HepG2 (cell line): Measurements from ENCODE around the gene PRR30. TPM values are rescaled to one million over a fixed set of nuclear protein-coding genes. Genes with fewer than 3 reads are reported as not detected.
"Not testable (repeated sequence)": the region's sequence is repeated elsewhere in the genome, so short reads cannot be mapped to it uniquely, and the experiment has no call there.

Experiments used
- ATAC-seq: fragments of 200-7000 bp; cut with Tn5 transposase; 3 replicates; pipeline ENCODE4 v1.9.1; 2020; ENCODE audit warnings: mild to moderate bottlenecking, moderate library complexity
- BruUV-seq: library from RNA; stranded (reverse); fragments of 400-500 nt; replicated peaks from 2 replicates; lab custom pipeline; 2021; lab: Mats Ljungman, UMichigan
- CTCF ChIA-PET: fragments of 300-600 bp; formaldehyde crosslinking; extraction: SDS; loops from one replicate; lab custom pipeline; 2021; ENCODE audit warnings: low total read pairs, inconsistent platforms, low intra/inter-chr PET ratio; lab: Yijun Ruan, JAX
- POLR2A ChIA-PET: fragments of 350-600 bp; sonication (Branson Sonifier 250); formaldehyde crosslinking; loops from one replicate; lab custom pipeline; 2020; ENCODE audit warnings: antibody characterized with exemption, inconsistent platforms; lab: Yijun Ruan, JAX
- DNase-seq: peaks from one replicate; pipeline ENCODE4 v3.0.0-alpha.2; 2015; ENCODE audit warnings: low spot score
- FAIRE-seq: peaks from 3 replicates; lab custom pipeline; 2011; peaks lifted over from hg19 to GRCh38; lab: Jason Lieb, UNC
- H2AFZ ChIP-seq: one replicate; pipeline ENCODE4 v1.6.1; 2011; ENCODE audit warnings: low read length, inconsistent platforms
- H3K27ac ChIP-seq: fragments of 300-600 bp; 3 replicates; pipeline ENCODE4 v1.8.0; 2011; ENCODE audit warnings: mixed run types, mild to moderate bottlenecking, mixed read lengths, low read length, inconsistent platforms; ENCODE audit not compliant: insufficient read depth; ENCODE audit errors: extremely low read length
- H3K27me3 ChIP-seq, 2 experiments: fragments of 200-600 bp in 1 of 2; 2 replicates in 1 of 2; 3 replicates in 1 of 2; pipeline versions ENCODE4 v1.6.0 to v1.8.0; 2011; ENCODE audit warnings: low read length in 2 of 2, mild to moderate bottlenecking in 2 of 2, moderate library complexity in 2 of 2, inconsistent platforms in 1 of 2; ENCODE audit not compliant: insufficient read depth in 2 of 2, control insufficient read depth in 1 of 2
- H3K36me3 ChIP-seq, 2 experiments: fragments of 200-600 bp in 1 of 2; replicated peaks in 1 of 2; 2 replicates in 1 of 2; 3 replicates in 1 of 2; pipeline versions ENCODE4 v1.5.1 to v1.8.0; 2011; ENCODE audit warnings: low read length in 2 of 2, inconsistent platforms in 1 of 2; ENCODE audit not compliant: insufficient read depth in 2 of 2, control insufficient read depth in 1 of 2
- H3K4me1 ChIP-seq: 2 replicates; pipeline ENCODE4 v1.5.1; 2012; ENCODE audit warnings: low read length, inconsistent platforms; ENCODE audit not compliant: insufficient read depth
- H3K4me2 ChIP-seq: 2 replicates; pipeline ENCODE4 v1.6.0; 2011; ENCODE audit warnings: low read depth, low read length, inconsistent platforms
- H3K4me3 ChIP-seq, 3 experiments: fragments of 200-600 bp in 1 of 3; sonication (generic), shearing (Covaris generic) in 1 of 3; replicated peaks in 1 of 3; 2 replicates each; pipeline ENCODE4 v1.5.1; 2011 to 2016; ENCODE audit warnings: low read length in 3 of 3, inconsistent platforms in 2 of 3, low read depth in 2 of 3, mild to moderate bottlenecking in 2 of 3, control low read depth in 1 of 3, mixed read lengths in 1 of 3; ENCODE audit not compliant: insufficient read depth in 1 of 3
- H3K79me2 ChIP-seq: one replicate; pipeline ENCODE4 v1.6.1; 2011; ENCODE audit warnings: low read length, inconsistent platforms; ENCODE audit not compliant: insufficient read depth
- H3K9ac ChIP-seq: 2 replicates; pipeline ENCODE4 v1.6.0; 2011; ENCODE audit warnings: mild to moderate bottlenecking, low read depth, low read length, inconsistent platforms; ENCODE audit not compliant: insufficient read depth
- H3K9me3 ChIP-seq: 2 replicates; pipeline ENCODE4 v1.5.1; 2012; ENCODE audit warnings: mild to moderate bottlenecking, low read length
- H4K20me1 ChIP-seq: 2 replicates; pipeline ENCODE4 v1.6.0; 2011; ENCODE audit warnings: inconsistent platforms, mild to moderate bottlenecking, low read length, moderate library complexity; ENCODE audit not compliant: insufficient read depth
- ZNF687 ChIP-seq: sonication (generic); formaldehyde crosslinking; IDR thresholded peaks from 2 replicates; pipeline ENCODE4 v1.5.1; 2020; ENCODE audit warnings: mild to moderate bottlenecking, missing genetic modification reagents, moderate library complexity
- WGBS: methylation state at CpG from one replicate; pipeline ENCODE4 v1.1.6; 2017; ENCODE audit warnings: low lambda C conversion rate; 5-methylcytosine and 5-hydroxymethylcytosine counted together
- in situ Hi-C: cut with HindIII; loops from 2 replicates; pipeline ENCODE4 v1.10.0; 2017; ENCODE audit warnings: low pct_unique_long_range_greater_than_20kb; ENCODE audit not compliant: extremely low pct_ligation_motif_present
- intact Hi-C: fragments of 100-400 bp; cut with micrococcal nuclease; formaldehyde crosslinking; loops from one replicate; pipeline ENCODE4 v1.10.0; 2022; ENCODE audit not compliant: unreplicated experiment
- polyA plus RNA-seq, 8 experiments: library from polyadenylated mRNA; depleted of rRNA in 3 of 8; stranded (reverse) in 7 of 8; unstranded in 1 of 8; fragments of >200 nt; fragmentation: Illumina TruSeq in 4 of 8; extraction: Trizol in 4 of 8; gene quantifications; 2 replicates each; pipeline versions ENCODE4 v1.2.1 to v1.2.3, GENCODE V29; 2011 to 2016; ENCODE audit warnings: low read depth in 4 of 8, missing spikeins in 1 of 8, mixed read lengths in 1 of 8; ENCODE audit not compliant: insufficient read depth in 1 of 8
- total RNA-seq, 5 experiments: library from RNA; depleted of rRNA; stranded (reverse); fragments of >200 nt; fragmentation: Illumina TruSeq; extraction: Trizol; gene quantifications; 2 replicates each; pipeline ENCODE4 v1.2.3, GENCODE V29; 2016; ENCODE audit warnings: low read depth in 1 of 5

The PRR30 gene
- total and polyA plus RNA-seq, 2 of the 13 experiments (the other 11 are each of a cell fraction or from before 2014, with no cell fraction given), result not detected

DNA sequence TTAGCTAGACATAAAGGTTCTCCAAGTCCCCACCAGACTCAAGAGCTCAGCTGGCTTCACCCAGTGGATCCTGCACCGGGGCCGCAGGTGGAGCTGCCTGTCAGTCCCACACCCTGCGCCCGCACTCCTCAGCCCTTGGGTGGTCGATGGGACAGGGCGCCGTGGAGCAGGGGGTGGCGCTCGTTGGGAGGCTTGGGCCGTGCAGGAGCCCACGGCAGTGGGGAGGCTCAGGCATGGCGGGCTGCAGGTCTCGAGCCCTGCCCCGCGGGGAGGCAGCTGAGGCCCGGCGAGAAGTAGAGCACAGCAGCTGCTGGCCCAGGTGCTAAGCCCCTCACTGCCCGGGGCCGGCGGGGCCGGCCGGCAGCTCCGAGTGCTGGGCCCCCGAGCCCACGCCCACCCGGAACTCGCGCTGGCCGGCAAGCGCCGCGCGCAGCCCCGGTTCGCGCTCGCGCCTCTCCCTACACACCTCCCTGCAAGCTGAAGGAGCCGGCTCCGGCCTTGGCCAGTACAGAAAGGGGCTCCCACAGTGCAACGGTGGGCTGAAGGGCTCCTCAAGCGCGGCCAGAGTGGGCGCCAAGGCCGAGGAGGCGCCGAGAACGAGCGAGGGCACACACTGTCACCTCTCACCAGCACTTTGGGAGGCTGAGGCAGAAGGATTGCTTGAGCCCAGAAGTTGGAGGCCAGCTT lies 27.7 kb downstream of the PRR30 start:
- ATAC-seq, in situ Hi-C loops, H3K4me3 ChIP-seq, H2AFZ ChIP-seq, H3K9me3 ChIP-seq, intact Hi-C loops, H3K27me3 ChIP-seq, H3K4me2 ChIP-seq, H4K20me1 ChIP-seq, CTCF ChIA-PET, FAIRE-seq, DNase-seq, H3K27ac ChIP-seq, H3K9ac ChIP-seq, H3K36me3 ChIP-seq, BruUV-seq, H3K79me2 ChIP-seq: not testable (repeated sequence)
- 95% methylated on average over 34 of the region's 49 CpGs for WGBS
- H3K4me1 ChIP-seq, result peaks cover 15% of the 10 kb centered on the region; the same call in 1 of the 2 replicates
- TF ChIP-seq ZNF687 (CRISPR knock-in tag), result peak; percentile 11; the same call in 1 of the 2 replicates
- POLR2A ChIA-PET, result interaction anchor here (1.1 to 1.5 kb wide), 4 partner anchors 16 to 24 kb away, joined by 3 to 4 read pairs (median 3); no protein-coding TSS in a partner anchor
